Kidney glomerular epithelial cell (primary cell): ENCODE data around the gene GSK3B.
"Not testable (repeated sequence)": the region's sequence is repeated elsewhere in the genome, so short reads cannot be mapped to it uniquely, and the experiment has no call there.

Experiments
- DNase-seq: peaks from one replicate; lab custom pipeline; 2025; lab: John Stamatoyannopoulos, UW

GSK3B gene

DNA sequence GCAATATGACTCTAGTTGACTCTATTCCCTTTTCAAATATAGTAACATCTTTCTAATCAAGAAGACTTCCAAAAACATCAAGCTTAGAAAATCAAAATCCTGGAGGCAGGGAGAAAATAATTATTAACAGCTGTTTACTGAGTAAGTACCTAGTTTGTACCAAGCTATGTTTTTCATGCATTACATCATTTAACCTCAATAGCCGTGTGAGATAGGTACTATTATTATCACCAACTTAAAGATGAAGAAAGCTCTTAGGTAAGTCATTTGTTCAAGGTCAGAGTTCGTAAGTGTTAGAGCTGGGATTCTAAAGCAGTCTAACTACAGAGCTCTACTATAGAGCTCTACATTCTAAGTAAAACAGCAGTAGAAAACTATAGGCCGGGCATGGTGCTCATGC, 41.6 kb downstream of the GSK3B start:
- no peak for DNase-seq

DNA sequence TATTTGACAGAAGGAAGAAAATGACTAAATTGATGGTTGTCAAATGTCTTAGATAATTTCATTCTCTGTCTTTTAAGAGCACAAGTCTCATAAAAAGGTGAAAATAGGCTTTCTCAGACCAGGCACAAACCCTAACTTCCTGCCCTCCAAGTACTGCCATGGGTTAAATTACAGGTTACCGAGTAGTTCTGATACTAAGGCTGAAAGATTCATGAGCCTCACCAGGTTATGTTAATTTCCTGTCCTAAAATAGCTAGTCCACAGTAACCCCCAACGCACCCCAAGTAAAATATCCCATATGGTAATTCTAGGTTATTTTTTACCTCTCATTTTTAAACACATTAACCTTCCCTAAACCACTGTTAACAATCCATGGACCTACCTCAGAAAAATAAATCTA, 42.0 kb downstream of the GSK3B start:
- no peak for DNase-seq

DNA sequence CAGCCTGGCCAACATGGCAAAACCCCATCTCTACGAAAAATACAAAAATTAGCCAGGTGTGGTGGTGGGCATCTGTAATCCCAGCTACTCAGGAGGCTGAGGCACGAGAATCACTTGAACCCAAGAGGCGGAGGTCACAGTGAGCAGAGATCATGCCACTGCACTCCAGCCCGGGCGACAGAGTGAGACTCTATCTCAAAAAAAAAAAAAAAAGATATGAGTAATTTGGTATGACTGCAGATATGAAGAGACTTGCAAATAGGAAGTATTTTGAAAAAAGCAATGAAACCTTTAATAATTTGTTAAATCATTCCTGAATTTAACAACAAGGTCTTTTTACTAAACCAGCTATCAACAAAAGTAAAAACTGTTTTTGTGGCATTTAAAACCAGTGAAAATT, 42.7 kb downstream of the GSK3B start:
- not testable (repeated sequence) for DNase-seq

DNA sequence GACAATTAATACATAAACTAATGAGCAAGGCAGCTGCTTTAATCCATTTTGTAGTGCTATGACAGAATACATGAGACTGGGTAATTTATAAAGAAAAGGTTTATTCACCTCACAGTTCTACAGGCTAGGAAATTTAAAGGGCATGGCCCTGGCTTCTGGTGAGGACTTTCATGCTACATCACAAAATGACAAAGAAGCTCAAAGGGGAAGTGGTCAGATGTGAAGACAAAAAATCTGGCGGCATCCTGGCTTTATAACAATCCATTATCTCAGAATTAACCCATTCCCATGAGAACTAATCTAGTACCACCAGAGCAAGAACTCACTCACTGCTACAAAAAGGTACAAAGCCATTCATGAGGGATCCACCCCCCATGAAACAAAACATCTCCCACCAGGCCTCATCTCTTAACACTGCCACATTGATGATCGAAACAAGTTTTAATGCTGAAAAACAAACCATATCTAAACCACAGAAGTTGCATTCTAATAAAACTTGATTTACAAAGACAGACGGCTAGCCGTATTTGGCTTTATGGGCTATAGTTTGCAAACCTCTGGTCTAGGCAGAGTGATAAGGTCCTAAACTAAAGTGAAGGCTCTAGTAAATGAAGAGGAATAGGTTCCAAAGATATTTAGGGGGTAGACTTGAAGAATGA, 44.2 kb downstream of the GSK3B start:
- DNase-seq, result no peak

DNA sequence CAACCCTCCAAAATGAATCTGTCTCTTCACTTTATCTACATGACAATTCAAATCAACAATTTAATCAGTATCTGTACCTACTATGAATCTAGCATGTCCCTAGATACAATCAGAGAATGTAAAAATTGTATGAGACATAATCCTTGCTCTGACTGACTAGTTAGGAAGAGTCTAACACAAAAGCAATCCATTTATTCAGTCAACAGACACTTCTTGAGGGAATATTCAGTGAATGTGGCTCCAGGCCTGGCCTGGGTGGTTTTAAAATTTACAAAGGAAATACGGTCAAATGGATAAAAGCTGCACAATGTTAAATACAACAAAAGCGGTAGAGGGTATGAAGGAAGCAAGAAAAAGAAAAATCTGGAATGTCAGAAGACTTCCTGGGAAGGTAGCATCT, 45.2 kb downstream of the GSK3B start:
- no peak for DNase-seq

DNA sequence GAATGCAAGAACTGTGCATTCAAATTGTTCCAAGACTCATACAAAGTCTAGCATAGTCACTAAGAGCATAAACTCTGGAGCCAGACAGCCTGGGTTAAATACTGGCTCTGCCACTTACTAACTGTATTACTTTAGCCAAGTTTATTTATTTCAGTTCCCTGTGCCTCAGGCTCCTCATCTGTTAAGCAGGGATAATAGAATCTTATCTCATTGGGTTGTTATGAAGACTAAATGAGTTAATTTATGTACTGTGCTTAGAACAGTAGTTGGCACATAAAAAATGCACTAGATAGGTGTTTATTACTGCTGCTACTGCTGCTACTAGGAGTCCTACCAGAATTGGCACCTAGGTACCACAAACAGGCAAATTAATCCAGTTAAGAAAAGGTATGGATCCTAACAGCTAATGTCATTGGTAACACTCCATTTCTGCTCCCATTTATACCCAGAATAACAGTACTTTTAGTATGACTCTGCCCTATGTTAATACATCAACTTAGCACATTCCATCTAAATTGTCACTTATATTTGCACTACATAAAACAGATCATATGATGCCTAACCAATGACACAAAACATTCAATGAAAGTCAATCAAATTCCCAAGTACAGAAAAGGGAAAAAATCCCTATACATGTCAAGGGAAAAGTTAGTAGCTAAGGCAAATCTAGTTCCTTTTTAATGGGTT, 45.7 kb downstream of the GSK3B start:
- no peak for DNase-seq

DNA sequence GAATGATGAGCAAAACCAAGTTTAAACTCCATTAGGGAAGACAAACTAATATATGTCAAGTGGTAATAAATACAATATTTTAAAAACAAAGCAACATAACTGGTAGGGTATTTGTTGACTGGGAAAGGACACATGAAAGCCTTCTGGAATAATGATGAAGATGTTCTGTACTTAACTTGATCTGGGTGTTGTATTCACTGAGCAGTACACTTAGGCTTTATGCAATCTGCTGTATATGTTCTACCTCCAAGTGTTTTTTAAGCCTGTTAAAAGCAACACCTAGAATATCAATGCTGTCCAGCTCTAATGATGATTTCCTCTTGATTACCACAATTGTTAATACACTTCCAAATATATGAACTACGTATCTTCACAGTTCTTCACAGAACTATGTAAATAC, 46.6 kb downstream of the GSK3B start:
- DNase-seq, result no peak

DNA sequence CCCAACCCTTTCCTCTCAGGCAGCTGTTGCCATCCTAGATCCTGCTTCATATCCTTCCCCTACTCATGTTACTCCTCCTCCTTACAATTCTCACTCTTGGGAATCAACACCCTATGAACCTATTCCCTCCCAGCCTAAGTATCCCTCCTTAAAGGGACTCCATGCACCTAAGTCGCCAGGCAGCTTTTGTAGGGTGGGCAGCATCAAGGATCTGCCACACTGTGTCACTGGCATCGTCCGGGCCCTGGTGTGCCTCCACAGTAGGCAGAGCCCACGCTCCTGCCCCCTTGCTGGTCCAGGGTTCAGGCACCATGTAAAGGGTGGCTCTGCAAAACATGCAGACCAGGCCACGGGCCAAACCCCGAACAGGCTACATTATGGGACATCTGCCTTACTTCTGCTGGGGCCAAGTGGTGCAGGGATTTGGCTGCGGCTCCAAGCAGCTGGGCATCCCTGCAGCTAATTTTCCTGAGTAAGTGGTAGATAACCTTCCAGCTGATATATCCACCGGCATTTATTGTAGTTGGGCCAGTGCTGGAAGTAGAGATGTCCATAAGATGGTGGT, 53.4 kb downstream of the GSK3B start:
- no peak for DNase-seq

DNA sequence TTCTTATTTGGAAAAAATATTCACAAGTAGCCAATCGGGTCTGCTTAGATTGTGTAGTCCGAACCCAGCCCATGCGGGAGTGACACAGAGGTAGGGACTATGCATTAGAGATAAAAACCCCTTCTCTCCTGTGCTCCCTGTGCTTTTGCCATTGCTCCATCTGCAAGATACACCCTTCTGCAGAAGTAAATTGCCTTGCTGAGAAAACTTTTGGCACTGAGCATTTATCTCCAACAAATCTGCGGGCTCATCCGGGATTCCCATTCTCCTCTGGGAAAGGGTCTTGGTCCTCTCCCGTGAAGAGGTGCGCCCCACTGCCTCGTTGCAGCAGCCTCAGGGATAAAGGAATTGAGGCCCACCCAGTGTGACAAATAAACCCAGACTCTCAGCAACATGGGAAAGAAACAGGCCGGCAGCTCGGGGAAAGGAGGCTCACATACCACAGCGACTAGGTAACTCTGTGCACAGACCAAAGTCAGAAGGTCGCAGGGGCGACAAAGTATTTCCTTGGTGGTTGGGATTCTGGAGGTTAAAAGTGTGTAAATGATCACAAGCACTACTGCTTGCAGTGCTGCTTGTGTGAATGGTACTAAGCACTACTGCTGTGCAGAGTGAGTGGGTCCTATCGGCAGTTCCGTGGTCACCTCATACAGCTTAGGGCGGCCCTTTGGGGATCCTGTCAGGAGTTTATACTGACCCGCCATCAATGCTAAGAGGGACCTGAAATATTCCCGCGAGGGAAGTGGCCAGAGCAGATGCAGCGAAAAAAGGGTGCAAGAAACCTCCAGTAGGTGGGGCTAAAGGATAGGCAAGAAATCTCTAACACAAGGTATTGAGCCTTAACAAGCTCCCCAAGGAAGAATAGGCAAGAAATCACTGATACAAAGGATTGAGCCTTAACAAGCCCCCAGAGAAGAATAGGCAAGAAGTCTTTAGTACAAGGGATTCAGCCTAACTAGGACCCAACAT, 54.3 kb downstream of the GSK3B start:
- DNase-seq, result no peak

DNA sequence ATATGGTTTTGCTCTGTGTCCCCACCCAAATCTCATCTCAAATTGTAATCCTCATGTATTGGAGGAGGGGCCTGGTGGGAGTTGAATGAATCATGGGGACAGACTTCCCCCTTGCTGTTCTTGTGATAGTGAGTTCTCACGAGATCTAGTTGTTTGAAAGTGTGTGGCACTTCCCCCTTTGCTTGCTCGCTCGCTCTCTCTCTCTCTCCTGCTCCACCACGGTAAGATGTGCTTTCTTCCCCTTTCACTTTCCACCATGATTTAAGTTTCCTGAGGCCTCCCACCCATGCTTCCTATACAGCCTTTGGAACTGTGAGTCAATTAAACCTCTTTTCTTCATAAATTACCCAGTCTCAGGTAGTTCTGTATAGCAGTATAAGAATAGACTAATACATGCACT, 60.7 kb downstream of the GSK3B start:
- DNase-seq, result no peak

DNA sequence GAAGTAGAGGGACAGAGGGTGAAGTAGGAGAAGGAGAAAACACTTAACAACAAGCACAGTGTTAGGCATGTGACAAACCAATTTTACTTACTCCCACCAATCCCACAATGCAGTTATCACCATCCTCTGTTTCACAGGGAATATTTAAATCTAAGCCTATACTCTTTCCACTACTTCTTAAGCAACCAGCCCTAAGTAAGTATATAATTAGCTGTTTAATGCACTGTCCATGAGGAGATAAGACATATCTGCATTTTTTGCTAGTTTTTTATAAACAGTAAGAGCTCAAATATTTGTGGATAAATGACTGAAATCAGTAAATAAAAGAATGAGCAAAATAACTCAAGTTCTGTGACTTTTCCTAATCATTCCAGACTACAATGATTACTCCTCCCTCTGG, 62.7 kb downstream of the GSK3B start:
- DNase-seq, result no peak

DNA sequence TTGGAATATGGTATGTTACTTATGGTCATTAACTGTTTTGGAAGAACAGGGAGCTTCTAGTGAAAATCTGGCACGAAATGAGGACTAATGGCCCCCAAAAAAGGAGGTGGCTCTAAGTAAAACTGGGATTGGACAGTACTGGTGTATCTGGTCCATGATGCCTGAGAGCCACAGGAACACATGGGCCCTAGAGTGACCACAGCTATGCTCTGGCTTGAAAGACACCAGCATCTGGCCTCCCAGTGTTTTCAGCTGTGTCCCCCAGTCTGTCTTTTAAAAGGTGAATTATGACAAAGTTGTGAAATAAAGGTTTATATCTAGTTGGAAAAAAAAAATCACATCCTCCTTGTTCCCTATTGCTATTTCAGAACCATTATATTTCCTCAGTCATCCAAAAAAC, 64.5 kb downstream of the GSK3B start:
- no peak for DNase-seq

DNA sequence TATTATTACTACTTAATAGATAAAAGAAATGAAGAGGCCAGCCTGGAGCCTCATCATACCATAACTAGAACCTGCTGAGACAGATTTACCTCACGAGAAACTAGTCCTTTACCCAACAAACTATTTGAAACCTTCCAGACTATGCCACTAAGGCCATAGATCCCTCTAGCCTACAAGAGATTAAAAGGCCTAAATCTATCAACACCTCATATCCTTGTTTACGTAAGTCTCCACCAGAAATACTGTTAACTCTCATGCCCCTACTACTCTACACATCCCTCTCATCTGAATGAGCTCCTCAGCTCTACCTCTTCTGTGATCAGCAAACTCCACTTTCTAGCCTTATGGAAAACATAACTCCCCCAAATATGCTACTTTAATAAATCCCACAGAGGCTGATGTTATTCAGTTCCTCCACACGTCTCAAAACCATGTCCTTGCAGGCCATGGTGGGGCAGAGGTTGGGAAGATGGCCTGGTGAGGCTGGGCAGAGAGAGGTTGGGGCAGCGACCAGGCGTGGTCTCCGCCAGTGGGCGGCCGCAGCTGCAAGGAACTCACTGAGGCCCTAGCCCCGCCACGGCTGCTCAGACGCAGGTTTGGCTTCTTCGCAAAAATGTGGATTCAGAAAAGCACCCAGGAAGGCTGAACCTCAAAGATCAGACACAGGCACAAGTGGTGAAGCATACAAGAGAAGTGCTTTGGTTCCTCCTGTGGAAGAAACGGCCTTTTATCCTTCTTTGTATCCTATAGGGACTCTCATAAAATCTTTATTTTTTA, 65.8 kb downstream of the GSK3B start:
- no peak for DNase-seq

DNA sequence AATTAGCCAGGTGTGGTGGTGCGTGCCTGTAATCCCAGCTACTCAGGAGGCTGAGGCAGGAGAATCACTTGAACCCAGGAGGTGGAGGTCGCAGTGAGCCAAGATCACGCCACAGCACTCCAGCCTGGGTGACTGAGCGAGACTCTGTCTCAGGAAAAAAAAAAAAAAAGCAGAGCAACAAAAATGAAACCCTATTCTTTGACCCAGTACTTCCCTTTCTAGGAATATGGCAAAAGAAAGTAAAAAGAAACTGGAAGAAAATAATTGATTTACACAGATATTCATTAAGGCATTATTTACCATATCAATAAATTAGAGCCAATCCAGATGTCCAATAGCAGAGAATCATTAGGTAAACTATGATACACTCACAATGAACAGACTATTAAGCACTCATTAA, 67.0 kb downstream of the GSK3B start:
- no peak for DNase-seq

DNA sequence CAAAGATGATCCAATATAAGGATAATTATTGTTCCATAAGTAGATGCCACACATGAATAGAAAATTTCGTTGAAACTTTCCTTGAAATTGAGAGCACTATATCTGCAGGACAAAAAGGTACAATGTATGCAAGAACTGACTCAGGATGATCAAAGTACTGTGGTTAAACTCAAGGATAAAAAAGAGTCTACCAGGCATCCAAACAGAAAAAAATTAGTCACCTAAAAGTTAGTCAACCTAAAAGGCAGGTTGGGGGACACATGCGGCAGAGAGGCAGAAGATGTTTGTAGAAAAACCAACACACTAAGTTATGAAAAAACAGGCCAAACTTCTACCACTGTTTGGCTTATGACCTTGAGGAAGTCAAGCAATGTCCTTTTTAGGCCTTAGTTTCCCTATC, 68.7 kb downstream of the GSK3B start:
- DNase-seq, result no peak

DNA sequence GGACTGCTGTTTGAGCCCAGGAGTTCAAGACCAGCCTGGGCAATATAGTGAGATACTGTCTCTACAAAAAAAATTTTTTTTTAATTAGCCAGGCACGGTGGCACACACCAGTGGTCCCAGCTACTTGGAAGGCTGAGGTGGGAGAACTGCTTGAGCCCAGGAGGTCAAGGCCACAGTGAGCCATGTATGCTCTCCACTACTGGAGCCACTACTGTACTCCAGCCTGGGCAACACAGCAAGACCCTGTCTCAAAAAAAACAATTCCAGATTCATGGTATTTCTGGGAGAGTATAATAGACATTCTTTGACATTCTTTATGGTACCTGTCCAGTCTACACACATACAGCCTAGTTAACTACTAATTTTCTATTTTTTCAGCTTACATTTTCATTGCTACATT, 70.1 kb downstream of the GSK3B start:
- DNase-seq, result no peak

DNA sequence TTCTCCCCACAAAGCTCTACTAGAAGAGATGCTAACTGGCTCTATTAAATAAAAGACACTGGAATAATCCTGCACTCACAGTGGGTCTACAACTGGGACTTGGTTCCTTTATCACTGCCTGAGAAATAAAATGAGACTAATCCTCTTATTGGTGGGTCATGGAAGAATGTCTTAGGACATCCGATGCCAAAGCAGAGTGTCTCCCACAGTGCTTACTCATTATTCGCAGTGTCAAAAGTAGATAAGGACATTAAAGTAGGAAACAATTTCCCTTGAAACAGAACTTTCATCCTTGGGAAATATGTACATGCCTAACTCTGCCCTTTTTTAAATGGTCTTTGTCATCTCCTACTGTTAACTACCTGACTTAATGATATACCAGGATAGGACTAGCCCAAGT, 71.5 kb downstream of the GSK3B start:
- no peak for DNase-seq

DNA sequence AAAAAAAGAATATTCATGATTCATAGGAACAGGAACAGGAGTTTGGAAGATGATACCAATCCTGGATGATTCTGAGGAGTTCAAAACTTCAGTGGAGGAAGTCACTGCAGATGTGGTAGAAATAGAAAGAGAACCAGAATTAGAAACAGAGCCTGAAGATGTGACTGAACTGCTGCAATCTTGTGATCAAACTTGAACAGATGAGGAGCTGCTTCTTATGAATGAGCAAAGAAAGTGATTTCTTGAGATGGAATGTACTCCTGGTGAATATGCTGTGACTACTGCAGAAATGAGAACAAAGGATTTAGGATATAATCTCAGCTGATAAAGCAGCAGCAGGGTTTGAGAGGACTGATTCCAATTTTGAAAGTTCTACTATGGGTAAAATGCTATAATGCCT, 72.7 kb downstream of the GSK3B start:
- DNase-seq, result no peak

DNA sequence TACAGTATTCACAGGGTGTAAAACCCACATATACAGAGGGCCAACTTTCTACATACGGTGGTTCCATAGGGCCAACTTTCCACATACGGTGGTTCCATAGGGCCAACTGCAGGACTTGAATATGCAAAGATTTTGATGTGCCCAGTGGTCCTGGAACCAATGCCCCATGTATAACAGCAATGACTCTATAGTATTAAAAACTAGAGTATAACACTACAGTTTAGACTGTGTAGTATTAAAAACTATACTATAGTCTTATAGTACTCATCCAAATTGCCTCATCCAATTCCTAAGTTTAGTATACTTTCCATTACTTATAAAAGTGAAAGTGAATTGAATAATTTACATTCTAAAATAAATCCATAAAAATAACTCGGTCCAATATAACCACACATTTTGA, 75.9 kb downstream of the GSK3B start:
- no peak for DNase-seq

DNA sequence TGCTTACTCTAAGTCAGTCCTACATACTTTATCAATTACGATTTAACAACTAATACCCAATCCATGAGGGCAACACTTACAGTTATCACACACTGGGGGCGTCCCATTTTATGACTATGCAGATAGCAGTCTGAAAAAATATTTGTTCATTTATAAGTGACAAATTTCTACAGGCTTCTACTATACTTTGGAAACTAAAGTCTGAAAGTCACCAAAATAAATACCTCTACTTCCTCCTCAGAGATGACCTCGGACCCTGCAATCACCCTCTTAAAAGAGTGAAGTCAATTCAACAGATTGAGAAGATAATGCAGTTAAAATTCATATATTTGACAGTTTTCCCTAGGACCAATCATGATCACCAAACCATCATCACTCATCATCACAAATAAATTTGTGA, 76.6 kb downstream of the GSK3B start:
- no peak for DNase-seq

DNA sequence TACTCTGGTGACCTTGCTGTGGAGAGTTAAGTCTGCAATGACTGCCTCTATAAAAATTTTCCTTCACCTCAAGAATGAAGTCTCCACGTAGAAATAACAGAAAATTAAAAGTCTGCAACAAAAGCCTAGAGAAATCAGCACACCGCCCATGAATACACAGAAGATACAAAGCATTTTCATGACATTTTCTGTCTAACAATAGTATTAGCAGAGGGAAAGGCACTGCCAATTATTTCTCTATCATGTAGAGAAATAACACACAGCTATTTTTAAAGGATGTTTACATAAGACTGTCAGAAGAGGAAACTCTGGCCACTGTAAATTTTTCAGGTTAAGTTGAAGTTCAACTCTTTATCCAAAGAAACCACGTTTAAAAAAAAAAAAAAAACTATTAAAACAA, 80.8 kb downstream of the GSK3B start:
- no peak for DNase-seq

DNA sequence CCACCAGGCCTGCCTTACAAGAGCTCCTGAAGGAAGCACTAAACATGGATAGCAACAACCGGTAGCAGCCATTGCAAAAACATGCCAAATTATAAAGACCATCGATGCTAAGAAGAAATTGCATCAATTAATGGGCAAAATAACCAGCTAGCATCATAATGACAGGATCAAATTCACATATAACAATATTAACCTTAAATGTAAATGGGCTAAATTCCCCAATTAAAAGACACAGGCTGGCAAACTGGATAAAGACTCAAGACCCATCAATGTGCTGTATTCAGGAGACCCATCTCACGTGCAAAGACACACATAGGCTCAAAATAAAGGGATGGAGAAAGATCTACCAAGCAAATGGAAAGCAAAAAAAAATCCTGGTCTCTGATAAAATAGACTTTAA, 88.5 kb downstream of the GSK3B start:
- DNase-seq, result not testable (repeated sequence)
